DND-41 (cell line): ENCODE results near the gene FAM124B.

Experiments used
- EZH2 ChIP-seq: IDR thresholded peaks from 3 replicates; pipeline ENCODE4 v1.6.1; 2012; ENCODE audit warnings: borderline replicate concordance, low read depth, mild to moderate bottlenecking, moderate library complexity, low read length, inconsistent platforms; ENCODE audit not compliant: severe bottlenecking
- TF ChIP-seq, protein P1 (sequence below): IDR thresholded peaks from 2 replicates; pipeline ENCODE4 v1.5.1; 2012; ENCODE audit warnings: borderline replicate concordance, low read length, moderate library complexity, mild to moderate bottlenecking; ENCODE audit not compliant: poor library complexity, severe bottlenecking; ENCODE audit errors: extremely low read depth

GRCh38 chr2:224436634-224437033, 34.7 kb upstream of the FAM124B start:
- TF ChIP-seq, protein P1, sequence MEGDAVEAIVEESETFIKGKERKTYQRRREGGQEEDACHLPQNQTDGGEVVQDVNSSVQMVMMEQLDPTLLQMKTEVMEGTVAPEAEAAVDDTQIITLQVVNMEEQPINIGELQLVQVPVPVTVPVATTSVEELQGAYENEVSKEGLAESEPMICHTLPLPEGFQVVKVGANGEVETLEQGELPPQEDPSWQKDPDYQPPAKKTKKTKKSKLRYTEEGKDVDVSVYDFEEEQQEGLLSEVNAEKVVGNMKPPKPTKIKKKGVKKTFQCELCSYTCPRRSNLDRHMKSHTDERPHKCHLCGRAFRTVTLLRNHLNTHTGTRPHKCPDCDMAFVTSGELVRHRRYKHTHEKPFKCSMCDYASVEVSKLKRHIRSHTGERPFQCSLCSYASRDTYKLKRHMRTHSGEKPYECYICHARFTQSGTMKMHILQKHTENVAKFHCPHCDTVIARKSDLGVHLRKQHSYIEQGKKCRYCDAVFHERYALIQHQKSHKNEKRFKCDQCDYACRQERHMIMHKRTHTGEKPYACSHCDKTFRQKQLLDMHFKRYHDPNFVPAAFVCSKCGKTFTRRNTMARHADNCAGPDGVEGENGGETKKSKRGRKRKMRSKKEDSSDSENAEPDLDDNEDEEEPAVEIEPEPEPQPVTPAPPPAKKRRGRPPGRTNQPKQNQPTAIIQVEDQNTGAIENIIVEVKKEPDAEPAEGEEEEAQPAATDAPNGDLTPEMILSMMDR: no peak
- no peak for TF ChIP-seq EZH2
